DMS 273 treated with DMSO at 0.1 percent for 48 hours (cell line): ENCODE data around the gene CSHL1.
"Not testable (repeated sequence)": the region's sequence is repeated elsewhere in the genome, so short reads cannot be mapped to it uniquely, and the experiment has no call there.

Source experiments
- DNase-seq: peaks from one replicate; lab custom pipeline; 2025; lab: John Stamatoyannopoulos, UW

CSHL1 gene

DNA sequence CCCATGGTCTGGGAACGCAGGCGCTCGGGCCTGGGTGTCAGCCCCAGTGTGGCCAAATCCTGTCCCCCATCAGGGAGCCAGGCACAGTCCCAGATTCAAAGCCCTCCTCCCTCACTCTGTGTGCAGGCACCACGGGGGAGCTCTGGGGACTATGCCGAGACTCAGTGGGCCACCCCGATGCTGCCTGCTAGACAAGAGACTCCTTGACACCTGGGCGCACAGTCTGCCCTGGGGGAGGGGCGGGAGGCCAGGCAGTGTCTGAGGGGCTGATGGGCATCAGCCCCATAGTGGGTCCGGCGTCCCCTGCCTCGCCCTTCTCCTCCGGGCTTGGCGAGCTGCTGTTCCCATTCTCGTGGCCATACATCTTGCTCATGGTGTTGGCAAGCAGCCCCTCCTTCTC lies 29.5 kb upstream of the CSHL1 start:
- no peak for DNase-seq

DNA sequence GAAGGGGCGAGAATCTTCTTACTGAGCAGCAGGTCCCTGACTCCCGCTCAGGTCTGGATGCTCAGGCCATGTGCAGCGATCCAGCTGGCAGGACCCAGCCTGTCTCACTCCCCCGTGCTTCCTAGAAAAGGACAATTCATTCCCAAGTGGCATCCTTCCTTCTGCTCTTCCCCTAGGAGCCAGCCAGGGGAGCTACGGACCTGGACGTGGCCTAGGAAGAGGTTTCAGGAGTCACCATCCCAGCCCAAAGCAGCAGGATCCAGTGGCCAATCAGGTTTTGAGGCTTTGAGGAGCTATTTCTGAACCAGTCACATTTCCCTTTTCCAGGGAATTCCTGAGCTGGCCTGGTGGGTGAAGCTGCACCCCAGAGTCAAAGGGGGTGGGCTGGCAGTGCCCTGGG lies 28.8 kb upstream of the CSHL1 start:
- no peak for DNase-seq

DNA sequence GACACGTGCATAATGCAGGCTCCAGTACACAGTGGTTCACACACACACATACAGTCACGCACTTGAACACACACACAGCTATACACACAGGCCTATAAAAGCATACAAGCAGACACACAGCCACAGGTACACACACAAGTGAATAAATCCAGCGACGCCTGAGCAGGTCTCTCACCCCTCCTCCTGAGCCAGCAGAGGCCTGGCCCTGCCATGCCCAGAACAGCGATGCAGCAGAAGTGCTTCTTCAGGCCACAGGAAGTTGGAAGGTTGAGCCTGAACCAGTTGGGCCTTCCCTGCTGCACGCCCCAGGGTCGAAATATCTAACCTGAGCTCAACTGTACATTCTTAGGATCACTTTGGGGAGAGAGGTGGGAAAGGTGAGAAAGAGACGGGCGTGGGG lies 28.3 kb upstream of the CSHL1 start:
- DNase-seq: no peak

DNA sequence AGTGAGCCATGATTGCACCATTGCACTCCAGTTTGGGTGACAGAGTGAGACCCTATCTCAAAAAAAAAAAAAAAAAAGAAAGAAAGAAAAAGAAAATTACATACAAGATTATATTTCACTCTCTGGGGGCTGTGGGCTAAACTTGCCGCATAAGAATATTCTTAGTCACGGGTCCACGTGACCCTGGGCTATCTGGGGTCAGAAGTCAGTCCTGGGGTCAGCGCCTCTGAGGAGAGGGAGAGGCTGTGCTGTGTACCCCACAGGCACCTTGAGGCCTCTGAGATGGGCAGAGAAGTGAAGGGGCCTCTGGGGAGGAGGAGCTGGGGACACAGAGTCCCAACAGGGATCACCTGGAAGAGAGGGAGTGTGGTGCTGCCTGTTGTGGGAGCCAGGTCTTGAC lies 26.9 kb upstream of the CSHL1 start:
- DNase-seq: no peak

DNA sequence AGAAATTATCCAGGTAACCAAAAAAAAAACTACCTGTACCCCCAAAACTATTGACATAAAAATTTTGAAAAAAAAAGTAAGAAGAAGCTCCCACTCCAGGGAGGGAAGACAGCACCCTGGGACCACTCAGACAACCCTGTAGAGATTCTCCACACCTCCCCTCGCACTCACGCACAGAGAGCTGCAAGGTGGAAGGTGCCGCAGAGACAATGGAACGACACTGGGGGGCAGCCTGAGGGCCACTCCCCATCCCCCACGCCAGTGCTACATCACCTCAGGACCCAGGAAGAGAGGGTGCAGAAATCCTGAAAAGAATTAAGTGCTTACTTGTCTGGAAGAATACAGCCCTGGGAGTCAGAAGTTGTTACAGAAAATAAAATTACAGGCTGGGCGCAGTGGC lies 26.3 kb upstream of the CSHL1 start:
- DNase-seq: no peak

DNA sequence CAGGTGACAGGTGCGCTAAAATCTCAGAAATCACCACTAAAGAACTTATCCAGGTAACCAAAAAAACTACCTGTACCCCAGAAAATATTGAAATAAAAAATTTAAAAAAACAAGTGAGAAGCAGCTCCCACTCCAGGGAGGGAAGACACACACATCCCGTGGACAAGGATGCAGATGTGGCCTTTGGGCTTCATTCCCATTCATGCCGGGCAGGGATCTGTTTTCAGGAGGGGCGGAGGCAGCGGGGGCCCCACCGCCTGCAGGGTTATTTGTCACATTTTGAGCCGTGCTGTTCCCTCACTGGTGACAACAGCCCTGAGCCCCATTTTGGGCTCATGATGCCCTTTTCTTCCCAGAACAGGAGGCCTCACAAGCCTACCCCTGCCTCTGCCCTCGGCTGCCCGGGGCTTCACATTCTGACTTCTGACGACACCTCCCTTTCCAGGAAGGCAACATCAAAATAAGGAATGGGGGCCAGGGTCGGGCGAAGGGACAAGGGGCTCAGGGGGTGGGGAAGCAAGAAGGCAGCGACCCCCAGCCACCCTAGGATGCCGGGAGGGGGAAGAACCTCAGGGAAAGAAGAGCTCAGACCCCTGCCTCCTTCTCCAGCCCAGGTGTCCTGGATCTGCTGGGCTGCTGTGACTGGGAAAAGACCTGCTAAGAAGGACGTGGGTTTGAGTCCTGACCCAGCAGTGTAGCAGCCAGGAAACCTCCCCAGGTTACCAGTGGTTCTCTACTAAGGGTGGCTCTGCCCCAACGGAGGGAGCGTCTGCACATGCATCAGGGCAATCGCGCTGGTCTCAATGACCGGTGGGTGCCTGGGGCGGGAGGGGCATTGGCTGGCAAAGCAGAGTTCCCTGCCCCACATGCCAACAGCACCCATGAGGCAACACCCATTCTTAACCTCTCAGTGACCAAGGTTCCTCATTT lies 23.4 kb upstream of the CSHL1 start:
- DNase-seq: no peak

DNA sequence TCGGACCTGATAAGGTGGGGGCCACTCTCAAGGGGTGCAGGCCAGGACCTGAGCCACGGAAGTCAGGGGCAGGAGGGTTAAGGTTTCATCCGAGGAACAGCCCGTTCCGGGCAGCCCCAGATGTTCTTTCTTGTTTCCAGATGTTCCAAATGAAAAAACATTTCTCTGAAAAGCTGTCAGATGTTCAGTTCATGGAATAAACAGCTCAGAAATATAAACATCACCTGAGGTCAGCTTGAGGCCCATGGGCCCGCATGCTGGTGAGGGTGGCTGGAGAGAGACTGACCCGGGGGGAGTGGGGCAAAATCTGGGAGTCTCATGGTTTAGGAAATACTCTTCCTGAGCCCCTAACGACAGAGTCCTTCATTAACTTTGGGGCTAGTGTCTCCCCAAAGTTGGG lies 22.5 kb upstream of the CSHL1 start:
- no peak for DNase-seq

DNA sequence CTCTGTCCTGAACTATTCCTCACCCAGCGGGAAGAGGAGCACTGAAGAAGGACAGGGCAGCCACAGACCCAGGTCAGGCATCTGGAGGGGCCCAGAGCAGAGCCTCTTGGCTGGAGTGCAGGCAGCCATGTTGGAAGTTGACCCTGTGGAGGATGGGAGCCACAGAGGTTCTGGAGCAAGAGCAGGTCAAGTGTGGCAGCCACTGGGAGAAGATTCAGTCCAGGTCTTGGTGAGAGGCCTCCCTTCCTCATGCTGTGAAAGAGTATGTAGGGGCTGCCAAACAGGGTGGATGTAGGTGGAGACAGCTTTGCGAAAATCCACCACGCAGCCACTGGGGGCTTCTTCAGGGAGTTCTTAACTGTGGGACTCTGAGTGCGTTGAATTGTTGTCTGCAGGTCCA lies 21.7 kb upstream of the CSHL1 start:
- no peak for DNase-seq

DNA sequence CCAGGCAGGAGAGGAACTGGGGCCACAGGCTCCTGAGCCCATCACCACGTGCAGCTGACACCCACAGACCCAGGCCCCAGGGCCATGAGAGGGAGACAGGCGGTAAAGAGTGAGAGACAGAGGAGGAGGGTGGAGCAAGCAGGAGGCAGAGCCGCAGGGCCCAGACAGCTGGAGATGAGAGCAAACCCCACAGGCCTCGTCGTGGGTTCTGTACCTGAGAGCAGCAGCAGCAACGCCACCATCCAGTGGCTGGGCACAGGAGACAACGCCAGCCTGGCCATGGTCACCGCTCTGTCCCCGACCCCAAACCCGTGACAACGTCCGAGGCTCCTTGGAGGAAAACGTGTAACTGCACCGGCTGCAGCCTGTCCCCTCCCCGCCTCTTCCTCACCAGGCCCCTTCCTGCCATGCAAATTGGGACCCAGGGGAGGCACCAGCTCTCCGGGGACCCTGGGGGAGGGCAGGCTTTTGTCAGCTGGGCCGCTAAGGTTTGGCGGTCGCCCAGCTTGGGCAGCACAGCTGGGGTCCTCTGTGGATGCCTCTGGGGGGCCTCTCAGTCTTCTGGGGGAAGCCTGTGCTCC lies 21.0 kb upstream of the CSHL1 start, which contains the start of gene CD79B:
CD79B (minus strand) TSS at position 351 of the 581 bp plus-strand sequence; CDS start at position 281, 70 bp downstream.
- DNase-seq: no peak

DNA sequence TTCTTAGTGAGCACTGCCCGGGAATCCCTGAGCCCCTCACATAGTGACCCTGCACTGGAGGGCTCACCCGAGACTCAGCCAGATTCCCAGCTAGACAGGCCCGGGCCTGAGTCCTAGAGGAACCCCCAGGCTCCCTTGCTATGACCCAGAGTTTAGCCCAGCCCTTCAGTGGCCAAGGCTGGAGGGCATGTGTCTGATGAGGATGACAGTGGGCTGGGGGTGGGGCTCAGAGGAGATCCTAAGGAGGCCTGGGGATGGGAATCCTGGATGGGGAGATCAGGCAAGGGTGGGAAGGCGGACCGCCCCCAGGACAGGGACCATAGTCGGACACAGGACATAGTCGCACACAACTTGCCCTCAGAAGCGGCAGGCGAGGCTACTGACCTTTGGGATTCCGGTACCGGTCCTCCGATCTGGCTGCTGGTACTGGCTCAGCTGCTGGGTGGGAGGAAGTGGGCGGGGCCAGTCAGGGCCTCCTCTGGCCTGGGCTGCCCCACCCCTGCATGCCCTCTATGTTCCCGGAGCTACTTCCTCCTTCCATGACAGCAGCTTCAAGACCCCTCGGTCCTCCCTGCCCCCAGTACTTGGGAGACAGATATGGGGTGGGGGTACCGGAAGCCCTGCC lies 20.0 kb upstream of the CSHL1 start:
- no peak for DNase-seq

DNA sequence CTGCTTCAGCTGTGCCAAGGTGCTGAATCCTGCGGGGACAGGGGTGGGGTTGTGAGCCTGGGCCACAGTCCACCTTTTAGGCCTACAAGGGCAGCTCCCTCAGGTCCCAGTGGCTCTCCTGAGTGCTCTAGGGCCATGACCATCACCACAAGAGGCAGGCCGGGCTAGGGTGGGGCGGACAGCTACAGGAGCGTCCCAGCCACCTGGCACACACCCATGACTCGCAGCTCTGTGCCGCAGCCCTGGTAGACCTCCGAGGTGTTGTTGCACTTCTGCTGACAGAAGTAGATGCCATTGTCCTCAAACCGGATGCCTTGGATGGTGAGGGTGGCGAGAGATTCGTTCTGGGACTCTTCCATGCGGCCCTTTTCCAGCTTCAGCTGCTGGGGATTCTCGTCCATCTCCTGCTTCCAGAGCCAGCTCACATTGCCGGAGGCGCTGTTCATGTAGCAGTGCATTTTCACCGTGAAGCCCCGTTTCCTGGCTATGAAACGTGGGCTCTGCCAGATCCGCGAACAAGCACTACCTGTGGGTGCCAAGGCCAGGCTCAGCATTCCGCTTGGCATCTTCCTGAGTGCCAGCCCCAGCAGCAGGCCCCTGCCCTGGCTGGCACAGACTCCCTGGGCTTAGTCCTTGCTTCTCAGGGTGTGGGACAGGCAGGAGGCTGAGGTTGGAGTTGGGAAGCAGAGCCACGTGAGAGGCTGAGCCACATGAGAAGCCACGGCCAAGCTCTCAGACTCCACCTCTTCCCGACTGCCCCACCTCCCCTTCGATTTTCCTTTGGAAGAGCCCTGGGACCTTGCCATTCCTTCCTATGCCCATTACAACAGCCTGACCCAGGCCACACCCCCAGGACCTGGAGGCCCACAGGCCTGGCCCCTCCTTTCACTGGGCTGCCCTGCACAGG lies 19.1 kb upstream of the CSHL1 start:
- DNase-seq: no peak

DNA sequence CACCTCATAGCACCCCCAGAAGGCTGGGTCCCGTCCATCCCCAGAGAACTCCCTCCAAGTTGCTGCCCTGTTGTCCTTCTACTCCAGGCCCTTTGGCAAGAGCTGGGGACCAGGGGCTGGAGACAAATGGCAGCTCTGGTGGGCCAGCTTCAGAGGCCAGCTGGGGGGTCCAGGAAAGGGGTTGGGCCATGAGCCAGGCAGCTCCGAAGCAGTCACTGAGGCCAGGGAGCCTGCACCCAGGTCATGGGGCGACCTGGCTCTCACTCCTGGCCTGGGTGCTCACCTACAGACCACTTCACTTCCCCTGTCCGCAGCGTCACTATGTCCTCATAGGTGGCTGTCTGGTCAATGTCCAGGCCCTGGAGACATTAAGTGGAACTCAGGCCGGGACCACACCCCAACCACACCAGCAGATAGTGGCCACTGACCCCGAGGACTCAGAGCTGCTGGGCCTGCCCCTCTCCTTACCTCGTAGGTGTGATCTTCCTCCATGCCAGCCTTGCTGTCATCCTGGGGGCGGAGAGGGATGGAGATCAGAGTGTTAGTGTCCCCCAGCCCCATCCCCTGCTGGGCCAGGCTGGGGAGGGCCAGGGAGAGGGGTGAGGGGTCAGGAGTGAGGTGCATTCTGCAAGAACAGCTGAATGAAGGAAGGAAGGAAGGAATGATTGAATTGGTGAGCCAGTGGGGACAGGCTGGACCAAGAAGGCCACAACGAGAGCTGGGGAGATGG lies 18.1 kb upstream of the CSHL1 start:
- no peak for DNase-seq

DNA sequence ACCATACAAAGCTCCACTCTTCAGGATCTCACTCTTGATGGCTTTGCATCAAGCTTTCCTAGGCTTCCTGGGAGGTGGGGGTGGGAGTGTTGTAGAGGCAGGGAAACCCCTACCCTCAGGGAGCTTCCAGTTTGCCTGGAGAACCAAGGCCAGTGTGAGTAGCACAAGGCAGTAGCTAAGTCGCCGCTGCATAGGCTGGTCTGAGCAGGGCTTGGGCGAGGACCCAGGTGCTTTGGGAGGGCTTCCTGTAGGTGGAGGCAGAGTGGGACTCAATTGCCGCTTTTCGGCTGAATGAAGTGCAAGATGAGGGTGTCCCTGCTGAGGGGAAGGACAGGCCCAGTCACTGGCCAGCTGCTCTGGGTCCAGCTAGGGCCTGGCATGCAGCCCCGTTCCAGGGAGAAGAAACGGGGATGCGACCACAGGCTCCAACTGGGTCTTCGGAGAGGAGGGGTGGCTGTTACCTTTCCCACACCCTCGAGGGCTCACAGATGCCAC lies 17.2 kb upstream of the CSHL1 start:
- DNase-seq: no peak

DNA sequence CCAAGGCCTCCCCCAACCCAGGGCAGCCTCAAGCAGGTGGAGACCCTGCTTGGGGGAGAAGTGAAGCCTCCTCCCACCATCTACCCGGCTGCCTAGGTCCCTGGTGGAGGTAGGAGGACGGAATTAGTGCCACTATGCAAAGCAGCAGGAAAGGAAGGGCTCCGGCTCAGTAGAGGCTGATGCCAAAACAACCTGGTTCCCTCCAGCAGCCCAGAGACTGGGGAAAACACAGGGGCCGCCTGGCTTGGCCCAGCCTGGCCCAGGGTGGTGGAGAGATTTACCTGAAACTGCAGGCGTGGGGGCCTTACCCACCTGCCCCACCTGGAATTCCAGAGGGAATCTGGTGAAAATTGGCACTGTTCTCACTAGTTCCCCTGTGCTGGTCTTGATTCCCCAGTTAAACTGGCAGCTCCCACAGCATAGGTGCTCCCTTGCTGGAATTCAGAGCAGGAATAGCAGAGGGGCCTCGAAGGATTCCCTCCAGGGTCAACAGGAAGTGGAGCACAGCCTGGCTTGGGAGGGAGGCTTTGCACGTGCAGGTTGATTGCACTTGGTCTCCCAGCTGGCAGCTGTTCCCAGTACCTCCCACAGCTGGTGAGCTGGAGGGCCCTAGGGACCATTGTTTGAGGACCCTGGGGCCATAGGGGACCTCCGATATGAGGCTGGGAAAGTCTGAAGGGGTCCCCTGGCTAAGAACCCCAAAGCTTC lies 16.6 kb upstream of the CSHL1 start:
- no peak for DNase-seq

DNA sequence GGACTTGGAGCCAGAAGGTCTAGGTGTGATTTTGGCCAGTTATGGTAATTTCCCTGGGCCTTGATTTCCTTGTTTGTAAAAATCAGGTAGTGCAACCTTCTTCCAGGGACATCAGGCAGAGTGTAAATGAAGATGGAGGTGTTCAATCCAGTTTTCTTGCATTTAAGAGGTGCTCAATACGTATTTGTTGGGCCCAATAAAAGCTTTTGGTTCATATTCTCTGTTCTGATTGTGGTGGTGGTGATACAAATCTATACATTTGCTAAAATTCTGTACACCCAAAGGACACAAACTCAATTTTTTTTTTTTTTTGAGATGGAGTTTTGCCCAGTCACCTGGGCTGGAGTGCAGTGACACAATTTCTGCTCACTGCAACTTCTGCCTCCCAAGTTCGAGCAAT lies 15.1 kb upstream of the CSHL1 start:
- DNase-seq: no peak

DNA sequence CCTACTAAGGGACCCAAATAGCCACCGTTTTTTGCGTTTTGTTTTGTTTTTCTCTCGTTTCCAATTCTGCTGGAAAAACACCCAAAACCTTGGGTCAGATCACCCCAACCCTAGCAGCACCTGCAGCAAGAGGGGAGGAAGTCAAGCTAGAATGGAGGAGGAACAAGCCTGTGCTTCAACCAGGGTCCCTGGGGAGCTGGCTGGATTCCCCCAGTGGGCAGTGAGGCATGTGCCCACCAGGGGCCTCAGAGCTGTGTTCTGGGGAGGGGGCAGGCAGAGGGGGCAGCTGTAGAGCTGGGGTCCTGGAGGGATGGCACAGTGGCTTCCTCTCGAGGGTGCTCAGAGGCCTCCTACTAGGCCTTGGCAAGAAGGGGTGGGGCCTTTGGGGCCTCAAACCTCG lies 14.6 kb upstream of the CSHL1 start:
- no peak for DNase-seq

DNA sequence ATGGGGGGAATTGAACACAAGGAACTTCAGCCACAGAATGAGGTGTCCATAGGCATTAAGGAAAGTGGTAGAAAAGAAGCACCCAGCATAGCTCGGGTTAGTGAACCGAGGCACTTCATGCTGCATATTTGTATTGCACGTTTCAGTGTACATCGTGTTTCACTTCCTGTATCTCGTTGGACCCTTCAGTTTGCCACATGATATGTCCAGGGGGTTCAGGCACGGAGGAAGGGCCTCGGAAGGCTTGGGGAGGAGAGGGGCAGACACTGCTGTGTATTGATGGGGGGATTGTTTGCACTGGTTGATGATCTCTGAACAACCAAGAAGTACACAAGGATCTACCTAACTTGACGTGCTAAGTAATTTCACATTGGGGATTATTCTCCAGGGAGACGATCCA lies 11.3 kb upstream of the CSHL1 start:
- DNase-seq: not testable (repeated sequence)

DNA sequence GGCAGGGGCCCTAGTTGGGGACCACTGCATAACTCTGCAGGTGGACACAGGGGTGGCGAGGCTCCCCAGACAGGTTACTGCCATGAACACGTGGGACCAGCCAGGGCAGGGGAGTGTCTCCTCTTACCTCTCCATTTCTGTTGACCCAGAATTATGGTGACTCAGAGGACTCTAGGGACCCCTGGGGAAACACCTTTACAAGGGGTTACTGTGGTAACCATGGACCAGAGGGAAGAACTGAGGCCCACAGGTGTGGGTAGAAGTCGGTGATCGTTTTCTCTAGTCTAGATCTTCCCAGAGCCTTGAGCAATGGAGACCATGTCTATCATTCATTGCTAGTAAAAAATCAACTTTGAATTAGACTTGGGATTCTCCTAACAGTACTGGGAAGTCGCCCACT lies 9.7 kb upstream of the CSHL1 start:
- not testable (repeated sequence) for DNase-seq

DNA sequence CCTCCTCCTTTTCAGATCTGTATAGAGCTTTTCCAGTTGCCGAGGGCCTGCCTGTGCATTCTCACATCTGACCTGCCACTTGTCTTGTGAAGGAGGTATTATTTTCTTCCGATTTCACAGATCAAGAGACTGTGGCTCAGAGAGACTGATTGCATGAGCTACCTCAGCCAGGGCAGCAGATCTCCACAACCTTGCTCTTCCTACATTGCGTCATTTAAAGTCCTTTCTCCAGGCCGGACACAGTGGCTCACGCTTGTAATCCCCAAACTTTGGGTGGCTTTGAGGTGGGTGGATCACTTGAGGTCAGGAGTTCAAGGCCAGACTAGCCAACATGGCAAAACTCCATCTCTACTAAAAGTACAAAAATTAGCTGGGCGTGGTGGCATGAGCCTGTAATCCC lies 9.0 kb upstream of the CSHL1 start:
- not testable (repeated sequence) for DNase-seq

DNA sequence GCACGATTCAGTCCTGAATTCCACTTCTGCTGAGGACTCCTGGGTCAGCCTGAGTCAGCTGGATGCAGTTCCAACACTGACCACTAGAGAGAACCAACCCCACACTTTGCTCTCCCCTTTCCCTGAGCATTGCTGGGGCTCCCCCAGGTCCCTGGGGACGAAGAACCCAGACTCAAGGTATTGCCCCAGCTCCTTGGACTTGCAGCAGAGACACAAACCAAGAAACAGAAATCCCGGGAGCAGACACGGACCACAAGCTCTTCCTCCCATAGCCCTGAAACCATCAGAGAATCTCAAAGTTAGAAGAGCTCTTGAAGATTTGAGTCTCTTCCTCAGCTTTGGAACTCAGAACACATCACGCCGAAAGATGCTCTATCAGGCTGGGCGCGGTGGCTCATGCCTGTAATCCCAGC lies 8.3 kb upstream of the CSHL1 start:
- peak; percentile 5 for DNase-seq
